ENCODE results near the gene FN1. TPM values are rescaled to one million over a fixed set of nuclear protein-coding genes. Genes with fewer than 3 reads are reported as not detected.

The FN1 gene
- total and polyA plus RNA-seq, 2 donors (not counting 3 experiments of a cell fraction or from before 2014, with no cell fraction given) = 3,221 to 3,740 TPM

DNA sequence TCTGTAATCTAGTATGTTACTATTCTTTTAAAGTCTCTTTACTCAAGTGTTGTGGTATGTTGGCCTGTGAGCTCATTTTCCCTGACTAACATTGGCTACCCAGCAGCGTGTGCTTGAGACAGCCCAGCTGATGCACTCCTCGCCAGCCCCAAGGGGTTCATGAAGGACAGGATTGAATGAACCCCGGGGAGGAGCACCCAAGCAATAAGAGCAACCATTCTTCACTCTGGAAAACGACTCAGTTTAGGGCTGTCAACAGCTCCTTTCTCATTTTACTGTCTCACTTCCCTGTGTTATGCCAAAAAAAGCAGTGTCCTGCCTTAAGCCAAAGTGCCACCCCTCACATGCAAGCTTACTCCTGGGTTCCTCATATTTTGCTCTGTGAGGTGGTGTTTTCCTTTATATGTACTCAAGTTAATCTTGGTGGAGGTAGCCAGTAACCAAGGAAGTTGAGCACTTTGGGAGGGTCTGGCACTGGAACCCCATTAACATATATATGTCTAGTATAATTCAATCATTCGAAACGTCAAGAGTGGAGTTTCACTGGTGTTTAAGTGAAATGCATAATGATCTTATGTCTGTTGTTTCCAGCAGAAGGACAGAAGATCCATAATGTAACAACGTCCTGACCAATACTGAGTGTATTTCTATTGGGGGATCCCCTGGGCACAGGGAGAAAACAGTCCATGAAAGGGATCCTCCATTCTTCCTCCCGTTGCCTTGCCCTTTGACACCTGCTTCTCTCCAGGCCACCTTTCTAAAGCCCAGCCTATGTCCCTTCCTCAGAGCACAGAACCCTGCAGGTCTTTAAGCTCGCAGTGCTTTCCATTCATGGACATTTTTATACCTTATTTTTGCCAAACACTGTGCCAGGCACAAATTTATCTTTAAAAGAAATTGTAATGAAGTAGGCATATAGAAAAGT, 80.8 kb downstream of the FN1 start:
- Histone ChIP-seq H3K9me1 (replicated peaks; ENCODE audit: control insufficient read depth, extremely low read depth, insufficient read depth, low read length) (no peaks in the 10 kb centered on the region), H3K9ac (replicated peaks; ENCODE audit: extremely low read depth, insufficient read depth, low read length) (no peak overlapping the region), H3K4me3 (replicated peaks in 1 of 3; ENCODE audit: insufficient read depth in 1 of 3, low read depth in 1 of 3, low read length in 3 of 3) (no peak overlapping the region), H3K4me2 (ENCODE audit: insufficient read depth, low read length) (no peak overlapping the region), H2AFZ (ENCODE audit: low read depth, low read length) (no peak overlapping the region), H3K79me2 (ENCODE audit: control insufficient read depth, insufficient read depth, low read length) (no peaks in the 10 kb centered on the region), H4K20me1 (replicated peaks; ENCODE audit: control insufficient read depth, extremely low read depth, insufficient read depth, low read length) (no peaks in the 10 kb centered on the region), H3K9me3 (replicated peaks; ENCODE audit: control insufficient read depth, insufficient read depth, low read length) (no peaks in the 10 kb centered on the region), H3K36me3 (ENCODE audit: control insufficient read depth in 2 of 2, extremely low read depth in 1 of 2, insufficient read depth in 2 of 2, low read length in 2 of 2) (peaks cover 2 to 3% of the 10 kb centered on the region in 2 experiments), H3K4me1 (ENCODE audit: control insufficient read depth, extremely low read depth, insufficient read depth, low read length) (no peaks in the 10 kb centered on the region), H3K27ac (ENCODE audit: insufficient read depth, low read depth, low read length) (no peak overlapping the region), H3K27me3 (ENCODE audit: control insufficient read depth in 2 of 2, insufficient read depth in 2 of 2, low read length in 2 of 2) (no peaks in the 10 kb centered on the region)
- FAIRE-seq = no peak
- no TSS peak for BruUV-seq (replicated peaks)
- DNase-seq (ENCODE audit: low read depth, low spot score) = no peak
- TF ChIP-seq FOS (IDR thresholded peaks at IDR 0.05; ENCODE audit: borderline replicate concordance, insufficient read depth, low read length) (no peak), POLR2AphosphoS5 (IDR thresholded peaks at IDR 0.05; ENCODE audit: insufficient read depth, low read depth, low read length) (no peak), MYC (IDR thresholded peaks at IDR 0.05; ENCODE audit: low read depth, low read length) (no peak), POLR2A (IDR thresholded peaks at IDR 0.05; ENCODE audit: low read depth, low read length) (no peak), GATA2 (IDR thresholded peaks at IDR 0.05; ENCODE audit: insufficient read depth, insufficient read length, low read depth, low read length) (no peak), JUN (IDR thresholded peaks at IDR 0.05; ENCODE audit: borderline replicate concordance, insufficient read depth, insufficient read length, low read depth) (no peak), EZH2 (IDR thresholded peaks at IDR 0.05; ENCODE audit: borderline replicate concordance, low read depth, low read length, severe bottlenecking) (no peak)
- TF ChIP-seq, protein P1, sequence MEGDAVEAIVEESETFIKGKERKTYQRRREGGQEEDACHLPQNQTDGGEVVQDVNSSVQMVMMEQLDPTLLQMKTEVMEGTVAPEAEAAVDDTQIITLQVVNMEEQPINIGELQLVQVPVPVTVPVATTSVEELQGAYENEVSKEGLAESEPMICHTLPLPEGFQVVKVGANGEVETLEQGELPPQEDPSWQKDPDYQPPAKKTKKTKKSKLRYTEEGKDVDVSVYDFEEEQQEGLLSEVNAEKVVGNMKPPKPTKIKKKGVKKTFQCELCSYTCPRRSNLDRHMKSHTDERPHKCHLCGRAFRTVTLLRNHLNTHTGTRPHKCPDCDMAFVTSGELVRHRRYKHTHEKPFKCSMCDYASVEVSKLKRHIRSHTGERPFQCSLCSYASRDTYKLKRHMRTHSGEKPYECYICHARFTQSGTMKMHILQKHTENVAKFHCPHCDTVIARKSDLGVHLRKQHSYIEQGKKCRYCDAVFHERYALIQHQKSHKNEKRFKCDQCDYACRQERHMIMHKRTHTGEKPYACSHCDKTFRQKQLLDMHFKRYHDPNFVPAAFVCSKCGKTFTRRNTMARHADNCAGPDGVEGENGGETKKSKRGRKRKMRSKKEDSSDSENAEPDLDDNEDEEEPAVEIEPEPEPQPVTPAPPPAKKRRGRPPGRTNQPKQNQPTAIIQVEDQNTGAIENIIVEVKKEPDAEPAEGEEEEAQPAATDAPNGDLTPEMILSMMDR (IDR thresholded peaks at IDR 0.05; ENCODE audit: extremely low read depth in 1 of 2, insufficient read depth in 1 of 2, low read depth in 1 of 2, low read length in 2 of 2) = no peak
- TF ChIP-seq, protein P2, sequence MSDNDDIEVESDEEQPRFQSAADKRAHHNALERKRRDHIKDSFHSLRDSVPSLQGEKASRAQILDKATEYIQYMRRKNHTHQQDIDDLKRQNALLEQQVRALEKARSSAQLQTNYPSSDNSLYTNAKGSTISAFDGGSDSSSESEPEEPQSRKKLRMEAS (IDR thresholded peaks at IDR 0.05; ENCODE audit: insufficient read depth, insufficient read length) = no peak
- ChIA-PET POLR2A (no interaction called here), CTCF (interaction anchor here (2.2 kb wide), 1 partner anchor 577 kb away, joined by 14 read pairs; no protein-coding TSS in a partner anchor)
- intact Hi-C loops (cut with micrococcal nuclease) (no loop called here), dilution Hi-C loops (cut with MboI; ENCODE audit: extremely low pct_ligation_motif_present, low sequenced_read_pairs) (no loop called here)

All from endothelial cell of umbilical vein (primary cell).